Prostate gland (tissue), 2 donors: ENCODE results near the gene CRYL1.

Source experiments
- POLR2AphosphoS5 ChIP-seq: sonication (generic); formaldehyde crosslinking; IDR thresholded peaks from one replicate; pipeline ENCODE4 v1.6.1; 2017; ENCODE audit warnings: antibody characterized with exemption
- TF ChIP-seq, protein P1 (sequence below), 4 experiments: fragments of 200-600 bp in 2 of 4; fragments of 450-650 bp in 2 of 4; sonication (generic) in 2 of 4; IDR thresholded peaks; 1 replicate in 3 of 4; 2 replicates in 1 of 4; pipeline ENCODE4 v1.5.1; 2016 to 2019; ENCODE audit warnings: antibody characterized with exemption in 4 of 4, mild to moderate bottlenecking in 2 of 4, moderate library complexity in 2 of 4

DNA sequence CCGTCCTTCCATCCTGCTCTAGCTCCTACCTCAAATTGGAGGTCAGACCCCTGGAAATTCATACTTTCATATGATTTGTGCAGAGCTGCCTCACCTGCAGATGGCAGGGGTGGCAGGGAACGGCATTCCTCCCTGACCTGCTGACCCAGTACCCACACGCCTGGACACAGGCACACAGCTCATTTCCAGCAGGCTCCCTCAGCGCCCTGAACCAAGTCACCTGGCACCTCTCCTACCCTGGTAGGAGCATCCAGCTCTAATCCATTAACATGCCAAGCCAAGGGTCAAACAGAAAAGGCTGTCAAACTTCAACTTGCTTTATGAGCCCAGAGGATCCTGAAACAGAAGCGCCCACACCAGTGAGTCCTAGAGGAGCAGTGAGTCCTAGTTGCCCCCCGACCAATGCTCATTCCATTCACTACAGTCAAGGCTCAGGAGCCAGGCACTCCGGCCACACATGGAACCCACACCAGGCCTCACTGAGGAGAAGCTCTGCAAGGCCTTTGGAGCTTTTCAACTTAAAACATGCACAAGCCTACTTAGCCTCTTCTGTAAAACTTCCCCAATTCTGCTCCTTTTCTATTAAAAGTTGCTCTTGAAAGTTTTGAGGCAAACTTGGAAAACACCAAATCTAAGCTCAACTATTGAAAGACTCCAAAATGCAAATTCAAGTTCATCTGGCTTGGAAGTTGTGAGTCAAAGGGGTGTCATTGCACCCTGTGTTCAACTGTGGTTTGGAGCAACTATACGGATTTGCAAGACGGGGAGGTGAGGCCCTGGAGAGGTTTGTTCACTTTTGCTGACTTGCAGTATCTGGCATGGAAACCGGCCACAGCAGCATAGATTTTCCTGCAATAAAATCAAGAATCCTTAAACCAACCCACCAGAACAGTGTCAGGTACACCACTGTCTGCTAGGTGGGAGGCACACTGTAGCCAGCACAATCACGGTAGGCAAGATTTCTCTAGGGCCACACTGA is 96.7 kb downstream of the CRYL1 start:
- TF ChIP-seq, protein P1, sequence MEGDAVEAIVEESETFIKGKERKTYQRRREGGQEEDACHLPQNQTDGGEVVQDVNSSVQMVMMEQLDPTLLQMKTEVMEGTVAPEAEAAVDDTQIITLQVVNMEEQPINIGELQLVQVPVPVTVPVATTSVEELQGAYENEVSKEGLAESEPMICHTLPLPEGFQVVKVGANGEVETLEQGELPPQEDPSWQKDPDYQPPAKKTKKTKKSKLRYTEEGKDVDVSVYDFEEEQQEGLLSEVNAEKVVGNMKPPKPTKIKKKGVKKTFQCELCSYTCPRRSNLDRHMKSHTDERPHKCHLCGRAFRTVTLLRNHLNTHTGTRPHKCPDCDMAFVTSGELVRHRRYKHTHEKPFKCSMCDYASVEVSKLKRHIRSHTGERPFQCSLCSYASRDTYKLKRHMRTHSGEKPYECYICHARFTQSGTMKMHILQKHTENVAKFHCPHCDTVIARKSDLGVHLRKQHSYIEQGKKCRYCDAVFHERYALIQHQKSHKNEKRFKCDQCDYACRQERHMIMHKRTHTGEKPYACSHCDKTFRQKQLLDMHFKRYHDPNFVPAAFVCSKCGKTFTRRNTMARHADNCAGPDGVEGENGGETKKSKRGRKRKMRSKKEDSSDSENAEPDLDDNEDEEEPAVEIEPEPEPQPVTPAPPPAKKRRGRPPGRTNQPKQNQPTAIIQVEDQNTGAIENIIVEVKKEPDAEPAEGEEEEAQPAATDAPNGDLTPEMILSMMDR (IDR thresholded peaks at IDR 0.05), result no peak
- no peak for TF ChIP-seq POLR2AphosphoS5
